ENCODE measurements around the gene SMIM13. TPM values are rescaled to one million over a fixed set of nuclear protein-coding genes. Genes with fewer than 3 reads are reported as not detected.

SMIM13 gene
- total RNA-seq, 1 experiment from 2014 or later, result 28.1 TPM

GRCh38 chr6:11064836-11065235, 28.8 kb upstream of the SMIM13 start:
- Mint-ChIP-seq H3K9me3 (ENCODE audit: unreplicated experiment) (no peaks in the 10 kb centered on the region), H3K4me1 (ENCODE audit: insufficient read depth, unreplicated experiment) (no peaks in the 10 kb centered on the region), H3K27me3 (ENCODE audit: insufficient read depth, unreplicated experiment) (no peaks in the 10 kb centered on the region), H3K27ac (ENCODE audit: low read depth, unreplicated experiment) (no peak overlapping the region), H3K36me3 (ENCODE audit: insufficient read depth, unreplicated experiment) (no peaks in the 10 kb centered on the region), H3K4me3 (ENCODE audit: unreplicated experiment) (no peak overlapping the region)
- ChIA-PET POLR2A (interaction anchor here (0.7 kb wide), 1 partner anchor 168 kb away, joined by 3 read pairs; no protein-coding TSS in a partner anchor), CTCF (interaction anchor here (1.1 to 13.8 kb wide), 5 partner anchors 8 to 432 kb away, joined by 3 to 285 read pairs (median 4); no protein-coding TSS in a partner anchor)
- no TSS peak for BruUV-seq (replicated peaks)
- no peak for DNase-seq (ENCODE audit: unreplicated experiment)
- no peak for TF ChIP-seq CTCF (IDR thresholded peaks at IDR 0.05; ENCODE audit: unreplicated experiment)
- intact Hi-C loops (cut with micrococcal nuclease), result loop anchor here (5.0 kb wide), 1 partner anchor 218 kb away; no protein-coding TSS in a partner anchor

- H3K4me1 Mint-ChIP-seq (ENCODE audit: insufficient read depth, unreplicated experiment), result no peaks in the 10 kb centered on the region
- CTCF ChIA-PET, result interaction anchor here (0.6 to 13.8 kb wide), 8 partner anchors 9 to 510 kb away, joined by 3 to 285 read pairs (median 4); no protein-coding TSS in a partner anchor
- TF ChIP-seq CTCF (IDR thresholded peaks at IDR 0.05; ENCODE audit: unreplicated experiment), result no peak
- no peak overlapping the region for H3K4me3 Mint-ChIP-seq (ENCODE audit: unreplicated experiment)
- no peaks in the 10 kb centered on the region for H3K36me3 Mint-ChIP-seq (ENCODE audit: insufficient read depth, unreplicated experiment)
- H3K9me3 Mint-ChIP-seq (ENCODE audit: unreplicated experiment), result no peaks in the 10 kb centered on the region
- DNase-seq (ENCODE audit: unreplicated experiment), result no peak
- H3K27me3 Mint-ChIP-seq (ENCODE audit: insufficient read depth, unreplicated experiment), result no peaks in the 10 kb centered on the region
- intact Hi-C loops (cut with micrococcal nuclease), result loop anchor here (5.0 kb wide), 1 partner anchor 218 kb away; no protein-coding TSS in a partner anchor
- BruUV-seq (replicated peaks), result no TSS peak
- POLR2A ChIA-PET, result interaction anchor here (0.7 to 1.5 kb wide), 2 partner anchors 168 to 431 kb away, joined by 3 to 6 read pairs; no protein-coding TSS in a partner anchor
- no peak overlapping the region for H3K27ac Mint-ChIP-seq (ENCODE audit: low read depth, unreplicated experiment)
Observed at GRCh38 chr6:11065436-11066202, 28.0 kb upstream of the SMIM13 start.

DNA sequence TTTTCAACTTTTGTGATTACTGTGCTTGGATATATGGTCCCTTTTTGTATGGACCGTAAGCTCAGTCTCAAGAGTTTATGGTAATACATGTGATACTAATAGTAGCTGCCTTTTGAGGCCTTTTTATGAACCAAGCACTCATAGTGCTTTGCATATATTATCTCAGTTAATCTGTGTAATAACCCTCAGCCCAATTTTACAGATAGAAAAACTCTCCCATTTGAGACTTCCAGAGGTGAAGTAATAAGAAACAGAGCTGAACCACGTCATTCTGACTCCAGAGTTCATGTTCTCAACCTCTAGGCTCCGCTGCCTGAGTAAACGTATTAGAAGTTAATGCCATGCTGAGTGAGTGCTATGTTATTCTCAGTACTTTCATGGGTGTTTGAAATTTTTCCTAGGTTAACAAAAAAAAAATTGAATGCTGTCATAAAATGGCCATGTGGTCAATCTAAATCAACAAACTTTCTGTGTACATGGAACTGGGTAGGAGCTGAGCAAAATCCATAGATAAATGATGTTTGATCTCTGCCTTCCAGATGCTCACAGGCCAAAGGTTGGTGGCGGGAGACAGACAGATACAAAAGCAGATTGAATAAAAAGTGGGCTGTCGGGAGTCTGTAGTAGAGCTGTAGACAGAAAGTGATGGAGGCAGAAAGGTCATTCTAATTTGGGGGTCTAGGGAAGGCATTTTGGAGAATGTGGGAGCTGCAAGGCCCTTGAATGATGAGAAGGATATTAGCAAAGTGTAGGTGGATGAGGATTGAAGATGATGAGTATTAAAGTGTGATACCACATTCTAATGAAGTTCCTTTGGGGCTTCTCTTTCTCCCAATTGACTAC, 26.9 kb upstream of the SMIM13 start:
- TF ChIP-seq CTCF (IDR thresholded peaks at IDR 0.05; ENCODE audit: unreplicated experiment), result no peak
- POLR2A ChIA-PET, result interaction anchor here (1.5 kb wide), 1 partner anchor 430 kb away, joined by 6 read pairs; no protein-coding TSS in a partner anchor
- no peak overlapping the region for H3K27ac Mint-ChIP-seq (ENCODE audit: low read depth, unreplicated experiment)

More for the DNA sequence above, 26.9 kb upstream of the SMIM13 start:
- Mint-ChIP-seq H3K4me3 (ENCODE audit: unreplicated experiment) (no peak overlapping the region), H3K27me3 (ENCODE audit: insufficient read depth, unreplicated experiment) (no peaks in the 10 kb centered on the region), H3K36me3 (ENCODE audit: insufficient read depth, unreplicated experiment) (no peaks in the 10 kb centered on the region), H3K9me3 (ENCODE audit: unreplicated experiment) (no peaks in the 10 kb centered on the region), H3K4me1 (ENCODE audit: insufficient read depth, unreplicated experiment) (no peaks in the 10 kb centered on the region)
- intact Hi-C loops (cut with micrococcal nuclease), result loop anchor here (5.0 kb wide), 1 partner anchor 219 kb away; no protein-coding TSS in a partner anchor
- no peak for DNase-seq (ENCODE audit: unreplicated experiment)
- BruUV-seq (replicated peaks), result no TSS peak
- CTCF ChIA-PET, result interaction anchor here (0.7 to 13.8 kb wide), 8 partner anchors 10 to 434 kb away, joined by 3 to 285 read pairs (median 4); no protein-coding TSS in a partner anchor
